Activated CD8-positive, alpha-beta T cell treated with anti-CD3 and anti-CD28 coated beads, Interleukin-2, amount 10 ng/mL, durations not matched to agents 7 days and 5 days (primary cell): ENCODE measurements around the gene BNIP1. TPM values are rescaled to one million over a fixed set of nuclear protein-coding genes. Genes with fewer than 3 reads are reported as not detected.

Source experiments
- ATAC-seq: fragments of 150-1000 bp; cut with Tn5 transposase; one replicate; pipeline ENCODE4 v1.10.0; 2021; ENCODE audit warnings: moderate library complexity
- CTCF ChIA-PET: fragments of 350-600 bp; sonication (Branson Sonifier 250); formaldehyde crosslinking; loops from one replicate; lab custom pipeline; 2021; ENCODE audit warnings: antibody characterized with exemption; lab: Charles Lee
- POLR2A ChIA-PET: fragments of 350-600 bp; sonication (Branson Sonifier 250); formaldehyde crosslinking; loops from one replicate; lab custom pipeline; 2021; ENCODE audit warnings: antibody characterized with exemption; lab: Charles Lee
- DNase-seq: peaks from one replicate; pipeline ENCODE4 v3.0.0-alpha.2; 2020
- H3K27ac Mint-ChIP-seq: one replicate; pipeline ENCODE4 v1.8.0; 2021; ENCODE audit warnings: mild to moderate bottlenecking, mixed read lengths
- H3K27me3 Mint-ChIP-seq: one replicate; pipeline ENCODE4 v1.8.0; 2021; ENCODE audit warnings: low read depth, mixed read lengths
- H3K36me3 Mint-ChIP-seq: one replicate; pipeline ENCODE4 v1.8.0; 2021; ENCODE audit warnings: low read depth, mixed read lengths
- H3K4me1 Mint-ChIP-seq: one replicate; pipeline ENCODE4 v1.8.0; 2021; ENCODE audit warnings: low read depth, mixed read lengths
- H3K4me3 Mint-ChIP-seq: one replicate; pipeline ENCODE4 v1.8.0; 2021; ENCODE audit warnings: mild to moderate bottlenecking, mixed read lengths
- H3K9me3 Mint-ChIP-seq: one replicate; pipeline ENCODE4 v1.8.0; 2022; ENCODE audit warnings: mixed read lengths; ENCODE audit not compliant: insufficient read depth
- total RNA-seq, 2 experiments: library from RNA; stranded (reverse); gene quantifications; one replicate each; pipeline ENCODE4 v1.2.3, GENCODE V29; 2021

The BNIP1 gene
- total RNA-seq, 2 experiments from 2014 or later, result 14.3 to 14.5 TPM

- H3K27me3 Mint-ChIP-seq, result no peaks in the 10 kb centered on the region
- H3K36me3 Mint-ChIP-seq, result peaks cover 5% of the 10 kb centered on the region
- ATAC-seq, result no peak
- DNase-seq, result no peak
- H3K9me3 Mint-ChIP-seq, result no peaks in the 10 kb centered on the region
- ChIA-PET POLR2A (no interaction called here), CTCF (interaction anchor here (0.9 to 1.3 kb wide), 6 partner anchors 12 to 206 kb away, joined by 3 to 4 read pairs (median 3); partner anchors contain the start of genes ATP6V0E1, BNIP1 and RPL26L1)
- no peaks in the 10 kb centered on the region for H3K4me1 Mint-ChIP-seq
- H3K4me3 Mint-ChIP-seq, result no peak overlapping the region
- H3K27ac Mint-ChIP-seq, result no peak overlapping the region
Measured at GRCh38 chr5:173165177-173166016, 21.1 kb downstream of the BNIP1 start.

GRCh38 chr5:173172166-173172565 is 27.8 kb downstream of the BNIP1 start:
- no peak overlapping the region for H3K27ac Mint-ChIP-seq
- H3K9me3 Mint-ChIP-seq, result no peaks in the 10 kb centered on the region
- ChIA-PET CTCF (no interaction called here), POLR2A (no interaction called here)
- ATAC-seq (no peak), DNase-seq (no peak)
- H3K27me3 Mint-ChIP-seq, result no peaks in the 10 kb centered on the region
- no peaks in the 10 kb centered on the region for H3K36me3 Mint-ChIP-seq
- no peaks in the 10 kb centered on the region for H3K4me1 Mint-ChIP-seq
- H3K4me3 Mint-ChIP-seq, result no peak overlapping the region

GRCh38 chr5:173175523-173175922 is 31.2 kb downstream of the BNIP1 start:
- DNase-seq (no peak), ATAC-seq (no peak)
- Mint-ChIP-seq H3K4me3 (no peak overlapping the region), H3K4me1 (no peaks in the 10 kb centered on the region), H3K9me3 (no peaks in the 10 kb centered on the region), H3K27ac (no peak overlapping the region), H3K27me3 (no peaks in the 10 kb centered on the region), H3K36me3 (no peaks in the 10 kb centered on the region)
- ChIA-PET CTCF (no interaction called here), POLR2A (no interaction called here)

- POLR2A ChIA-PET, result no interaction called here
- Mint-ChIP-seq H3K36me3 (no peaks in the 10 kb centered on the region), H3K27me3 (peaks cover 2% of the 10 kb centered on the region), H3K4me1 (no peaks in the 10 kb centered on the region), H3K9me3 (no peaks in the 10 kb centered on the region), H3K4me3 (no peak overlapping the region), H3K27ac (no peak overlapping the region)
- no peak for ATAC-seq
- CTCF ChIA-PET, result interaction anchor here (0.9 kb wide), 1 partner anchor 13 kb away, joined by 3 read pairs; no protein-coding TSS in a partner anchor
- no peak for DNase-seq
Measured at GRCh38 chr5:173178369-173178910, 34.1 kb downstream of the BNIP1 start.

- DNase-seq, result no peak
- ChIA-PET CTCF (no interaction called here), POLR2A (no interaction called here)
- Mint-ChIP-seq H3K9me3 (no peaks in the 10 kb centered on the region), H3K27me3 (peaks cover 2% of the 10 kb centered on the region), H3K36me3 (no peaks in the 10 kb centered on the region), H3K4me3 (no peak overlapping the region), H3K27ac (no peak overlapping the region), H3K4me1 (no peaks in the 10 kb centered on the region)
- no peak for ATAC-seq
Measured at GRCh38 chr5:173180331-173180730, 36.0 kb downstream of the BNIP1 start.

- Mint-ChIP-seq H3K4me1 (no peaks in the 10 kb centered on the region), H3K36me3 (no peaks in the 10 kb centered on the region), H3K27ac (no peak overlapping the region), H3K27me3 (no peaks in the 10 kb centered on the region), H3K4me3 (no peak overlapping the region), H3K9me3 (no peaks in the 10 kb centered on the region)
- ChIA-PET CTCF (interaction anchor here (0.7 to 1.2 kb wide), 3 partner anchors 203 to 210 kb away, joined by 3 to 4 read pairs (median 3); partner anchors contain the start of gene ATP6V0E1), POLR2A (no interaction called here)
- peak; percentile 53 for ATAC-seq
- DNase-seq, result peak; percentile 22
Measured at GRCh38 chr5:173187054-173187743, 42.9 kb downstream of the BNIP1 start.

- ATAC-seq (no peak), DNase-seq (no peak)
- Mint-ChIP-seq H3K4me3 (no peak overlapping the region), H3K27me3 (no peaks in the 10 kb centered on the region), H3K27ac (no peak overlapping the region), H3K9me3 (no peaks in the 10 kb centered on the region), H3K36me3 (no peaks in the 10 kb centered on the region), H3K4me1 (no peaks in the 10 kb centered on the region)
- CTCF ChIA-PET, result no interaction called here
- POLR2A ChIA-PET, result no interaction called here
Measured at GRCh38 chr5:173188280-173188679, 43.9 kb downstream of the BNIP1 start.

GRCh38 chr5:173191015-173191414 is 46.7 kb downstream of the BNIP1 start:
- no peaks in the 10 kb centered on the region for H3K36me3 Mint-ChIP-seq

GRCh38 chr5:173191561-173191960 is 47.2 kb downstream of the BNIP1 start:
- POLR2A ChIA-PET, result no interaction called here
- no peak for DNase-seq
- Mint-ChIP-seq H3K27ac (no peak overlapping the region), H3K4me1 (no peaks in the 10 kb centered on the region), H3K9me3 (no peaks in the 10 kb centered on the region), H3K27me3 (no peaks in the 10 kb centered on the region), H3K4me3 (no peak overlapping the region), H3K36me3 (no peaks in the 10 kb centered on the region)
- CTCF ChIA-PET, result no interaction called here
- ATAC-seq, result no peak

More at GRCh38 chr5:173191015-173191414, 46.7 kb downstream of the BNIP1 start:
- no peak for DNase-seq
- ChIA-PET POLR2A (no interaction called here), CTCF (no interaction called here)
- H3K27me3 Mint-ChIP-seq, result no peaks in the 10 kb centered on the region
- H3K9me3 Mint-ChIP-seq, result no peaks in the 10 kb centered on the region
- H3K4me3 Mint-ChIP-seq, result no peak overlapping the region
- no peak for ATAC-seq
- no peak overlapping the region for H3K27ac Mint-ChIP-seq
- no peaks in the 10 kb centered on the region for H3K4me1 Mint-ChIP-seq

- CTCF ChIA-PET, result no interaction called here
- no peak for ATAC-seq
- POLR2A ChIA-PET, result no interaction called here
- no peak overlapping the region for H3K4me3 Mint-ChIP-seq
- no peaks in the 10 kb centered on the region for H3K27me3 Mint-ChIP-seq
- DNase-seq, result no peak
- H3K9me3 Mint-ChIP-seq, result no peaks in the 10 kb centered on the region
- H3K4me1 Mint-ChIP-seq, result no peaks in the 10 kb centered on the region
- H3K27ac Mint-ChIP-seq, result no peak overlapping the region
- H3K36me3 Mint-ChIP-seq, result no peaks in the 10 kb centered on the region
Measured at GRCh38 chr5:173192561-173192960, 48.2 kb downstream of the BNIP1 start.

- no peak overlapping the region for H3K27ac Mint-ChIP-seq
- peaks cover 6% of the 10 kb centered on the region for H3K9me3 Mint-ChIP-seq
- ChIA-PET POLR2A (no interaction called here), CTCF (no interaction called here)
- H3K27me3 Mint-ChIP-seq, result peaks cover 3% of the 10 kb centered on the region
- H3K4me1 Mint-ChIP-seq, result no peaks in the 10 kb centered on the region
- H3K36me3 Mint-ChIP-seq, result no peaks in the 10 kb centered on the region
- DNase-seq (no peak), ATAC-seq (no peak)
- H3K4me3 Mint-ChIP-seq, result no peak overlapping the region
Measured at GRCh38 chr5:173196133-173196952, 52.0 kb downstream of the BNIP1 start.
